K562 (cell line): ENCODE measurements around the gene EPHA2. TPM values are rescaled to one million over a fixed set of nuclear protein-coding genes. Genes with fewer than 3 reads are reported as not detected.

ENCODE experiments used
- ATAC-seq: fragments of 200-7000 bp; cut with Tn5 transposase; 3 replicates; pipeline ENCODE4 v1.9.1; 2020; ENCODE audit warnings: moderate library complexity
- BruUV-seq: library from RNA; stranded (reverse); fragments of 400-500 nt; replicated peaks from 2 replicates; lab custom pipeline; 2021; lab: Mats Ljungman, UMichigan
- CTCF ChIA-PET: fragments of 300-600 bp; formaldehyde crosslinking; extraction: SDS; loops from one replicate; lab custom pipeline; 2021; ENCODE audit warnings: low intra/inter-chr PET ratio; lab: Yijun Ruan, JAX
- POLR2A ChIA-PET: fragments of 300-600, 350-650 bp; sonication (Branson Sonifier 250); formaldehyde crosslinking; extraction: SDS; loops from one replicate; lab custom pipeline; 2021; ENCODE audit warnings: antibody characterized with exemption, inconsistent platforms; lab: Yijun Ruan, JAX
- DNase-seq, 4 experiments: peaks; one replicate each; pipeline versions ENCODE4 v3.0.0 to v3.0.0-alpha.2; 2011 to 2018; ENCODE audit warnings: low spot score in 3 of 4, mixed read lengths in 3 of 4; ENCODE audit errors: extremely low read depth in 1 of 4
- FAIRE-seq: peaks from 2 replicates; lab custom pipeline; 2011; peaks lifted over from hg19 to GRCh38; lab: Jason Lieb, UNC
- H2AFZ ChIP-seq: 2 replicates; pipeline ENCODE4 v1.6.0; 2011; ENCODE audit warnings: low read depth, low read length, control low read depth, inconsistent platforms
- H3K27ac ChIP-seq: fragments of 200-600 bp; 3 replicates; pipeline ENCODE4 v1.8.0; 2011; ENCODE audit warnings: low read depth, mild to moderate bottlenecking, control low read depth, inconsistent platforms, low read length, moderate library complexity, mixed read lengths; ENCODE audit errors: extremely low read depth
- H3K27me3 ChIP-seq, 2 experiments: fragments of 300-600 bp in 1 of 2; 2 replicates in 1 of 2; 3 replicates in 1 of 2; pipeline versions ENCODE4 v1.6.0 to v1.8.0; 2011; ENCODE audit warnings: inconsistent platforms in 2 of 2, low read length in 2 of 2, mild to moderate bottlenecking in 1 of 2, mixed read lengths in 1 of 2, moderate library complexity in 1 of 2; ENCODE audit not compliant: control insufficient read depth in 2 of 2, insufficient read depth in 2 of 2
- H3K36me3 ChIP-seq: fragments of 300-600 bp; 3 replicates; pipeline ENCODE4 v1.8.0; 2011; ENCODE audit warnings: mild to moderate bottlenecking, low read length, inconsistent platforms; ENCODE audit not compliant: control insufficient read depth, insufficient read depth
- H3K4me1 ChIP-seq, 2 experiments: fragments of 200-600 bp in 1 of 2; replicated peaks in 1 of 2; 2 replicates in 1 of 2; 3 replicates in 1 of 2; pipeline versions ENCODE4 v1.5.1 to v1.8.0; 2011; ENCODE audit warnings: inconsistent platforms in 2 of 2, low read length in 2 of 2, mild to moderate bottlenecking in 1 of 2, mixed read lengths in 1 of 2, moderate library complexity in 1 of 2; ENCODE audit not compliant: control insufficient read depth in 2 of 2, insufficient read depth in 2 of 2
- H3K4me2 ChIP-seq: 2 replicates; pipeline ENCODE4 v1.6.1; 2011; ENCODE audit warnings: low read length, control low read depth, inconsistent platforms, mixed read lengths; ENCODE audit not compliant: insufficient read depth
- H3K4me3 ChIP-seq: fragments of 200-600 bp; sonication (generic), shearing (Covaris generic); 2 replicates; pipeline ENCODE4 v1.5.1; 2016; ENCODE audit warnings: control low read depth, inconsistent platforms
- H3K79me2 ChIP-seq: fragments of 200-600 bp; 3 replicates; pipeline ENCODE4 v1.8.0; 2011; ENCODE audit warnings: low read length, inconsistent platforms; ENCODE audit not compliant: control insufficient read depth, insufficient read depth
- H3K9ac ChIP-seq, 2 experiments: 2 replicates each; pipeline versions ENCODE4 v1.6.0 to v1.6.1; 2011; ENCODE audit warnings: low read depth in 2 of 2, low read length in 2 of 2, control low read depth in 1 of 2, inconsistent platforms in 1 of 2, mild to moderate bottlenecking in 1 of 2, mixed read lengths in 1 of 2; ENCODE audit not compliant: insufficient read depth in 1 of 2
- H3K9me1 ChIP-seq: one replicate; pipeline ENCODE4 v1.6.0; 2011; ENCODE audit warnings: inconsistent platforms, mild to moderate bottlenecking, low read length, moderate library complexity; ENCODE audit not compliant: control insufficient read depth, insufficient read depth
- H3K9me3 ChIP-seq: replicated peaks from 2 replicates; pipeline ENCODE4 v1.5.1; 2011; ENCODE audit warnings: low read depth, low read length, inconsistent platforms; ENCODE audit not compliant: control insufficient read depth, insufficient read depth
- H4K20me1 ChIP-seq: replicated peaks from 2 replicates; pipeline ENCODE4 v1.6.1; 2011; ENCODE audit warnings: low read length, inconsistent platforms, mixed read lengths; ENCODE audit not compliant: control insufficient read depth, insufficient read depth
- CBFA2T2 ChIP-seq: fragments of 450-650 bp; conservative IDR thresholded peaks from 2 replicates; pipeline ENCODE4 v1.6.1; 2017; ENCODE audit warnings: mild to moderate bottlenecking
- CTCFL ChIP-seq: IDR thresholded peaks from 2 replicates; pipeline ENCODE4 v1.6.1; 2011; ENCODE audit warnings: borderline replicate concordance, low read depth, mild to moderate bottlenecking, moderate library complexity, low read length; ENCODE audit not compliant: insufficient read depth, poor library complexity, severe bottlenecking
- HLTF ChIP-seq: fragments of 450-650 bp; IDR thresholded peaks from 2 replicates; pipeline ENCODE4 v1.6.1; 2016
- KLF1 ChIP-seq: fragments of 450-650 bp; IDR thresholded peaks from 2 replicates; pipeline ENCODE4 v1.6.1; 2016; ENCODE audit warnings: missing genetic modification characterization, missing compliant biosample characterization
- NFIX ChIP-seq: fragments of 250-450 bp; sonication (Bioruptor Pico); IDR thresholded peaks from 2 replicates; pipeline ENCODE4 v1.4.0; 2020; ENCODE audit warnings: low read depth, mild to moderate bottlenecking, moderate library complexity
- RFX5 ChIP-seq: IDR thresholded peaks from 2 replicates; pipeline ENCODE4 v1.6.1; 2011; ENCODE audit warnings: low read depth, mild to moderate bottlenecking, improper control_type of control experiment, low read length
- TFE3 ChIP-seq: fragments of 450-650 bp; formaldehyde crosslinking; IDR thresholded peaks from 2 replicates; pipeline ENCODE4 v1.4.0; 2020; ENCODE audit warnings: mild to moderate bottlenecking, mixed read lengths
- TOE1 ChIP-seq, 2 experiments: fragments of 450-650 bp in 1 of 2; sonication (generic) in 1 of 2; formaldehyde crosslinking in 1 of 2; IDR thresholded peaks; 2 replicates each; pipeline versions ENCODE4 v1.7.1 to v1.8.0; 2016 to 2022; ENCODE audit warnings: borderline replicate concordance in 2 of 2, mild to moderate bottlenecking in 2 of 2, antibody characterized with exemption in 1 of 2, inconsistent platforms in 1 of 2, low read depth in 1 of 2, missing genetic modification reagents in 1 of 2, moderate library complexity in 1 of 2
- USF1 ChIP-seq: sonication (generic); formaldehyde crosslinking; IDR thresholded peaks from 2 replicates; pipeline ENCODE4 v1.9.0; 2022; ENCODE audit warnings: mild to moderate bottlenecking, missing genetic modification reagents
- YY1 ChIP-seq, 3 experiments: IDR thresholded peaks; 2 replicates each; pipeline ENCODE4 v1.6.1; 2011; ENCODE audit warnings: low read length in 2 of 3, mild to moderate bottlenecking in 2 of 3, moderate library complexity in 2 of 3, borderline replicate concordance in 1 of 3, control low read depth in 1 of 3, low read depth in 1 of 3; ENCODE audit not compliant: insufficient read depth in 3 of 3, insufficient replicate concordance in 2 of 3, control insufficient read depth in 1 of 3, insufficient read length in 1 of 3; ENCODE audit errors: extremely low read depth in 1 of 3
- WGBS: fragments of 100-300 bp; shearing (Covaris generic); methylation state at CpG from one replicate; pipeline ENCODE4 v1.1.6; 2016; ENCODE audit warnings: low coverage, mixed read lengths; ENCODE audit not compliant: insufficient coverage; ENCODE audit errors: missing lambda C conversion rate; 5-methylcytosine and 5-hydroxymethylcytosine counted together
- in situ Hi-C: fragments of 300-500 bp; cut with MboI; formaldehyde crosslinking; loops from 4 replicates; pipeline ENCODE4 v1.15.0; 2018; ENCODE audit warnings: inconsistent platforms, mixed read lengths
- intact Hi-C: fragments of 100-400 bp; cut with micrococcal nuclease; formaldehyde crosslinking; loops from 2 replicates; pipeline ENCODE4 v1.14.2; 2022
- polyA plus RNA-seq, 8 experiments: library from polyadenylated mRNA; depleted of rRNA in 4 of 8; stranded (reverse) in 5 of 8; unstranded in 3 of 8; fragments of >200 nt; fragmentation: Nextera tagmentation in 2 of 8; fragmentation: Illumina TruSeq in 1 of 8; extraction: Ambion mirVana in 2 of 8; extraction: Trizol in 1 of 8; gene quantifications; 2 replicates each; pipeline versions ENCODE4 v1.2.1 to v1.2.3, GENCODE V29; 2011 to 2014; ENCODE audit warnings: inconsistent platforms in 1 of 8, missing spikeins in 1 of 8
- total RNA-seq, 7 experiments: library from RNA; depleted of rRNA in 6 of 7; stranded (reverse); fragments of >200 nt in 6 of 7; fragmentation: Illumina TruSeq in 2 of 7; extraction: Trizol in 2 of 7; gene quantifications; 2 replicates each; pipeline versions ENCODE4 v1.2.1 to v1.2.3, GENCODE V29; 2011 to 2021; ENCODE audit warnings: low replicate concordance in 1 of 7

The EPHA2 gene
- total and polyA plus RNA-seq, 9 of the 15 experiments (the other 6 are each of a cell fraction or from before 2014, with no cell fraction given): 0.04 to 0.40 (median 0.07) TPM; not detected in 4

GRCh38 chr1:16133007-16133961 lies 22.6 kb downstream of the EPHA2 start:
- Histone ChIP-seq H3K27me3 (peaks cover 2 to 17% of the 10 kb centered on the region in 2 experiments; a peak in 4 of 5 replicates), H3K27ac (no peak overlapping the region), H3K9ac (peak overlapping the region in 1 of 2 experiments; percentile 74; a peak in 2 of 4 replicates), H4K20me1 (no peaks in the 10 kb centered on the region), H3K36me3 (no peaks in the 10 kb centered on the region), H3K4me2 (no peak overlapping the region), H3K4me3 (no peak overlapping the region), H2AFZ (peak overlapping the region; percentile 40; the same call in 1 of the 2 replicates), H3K9me1 (peaks cover 3% of the 10 kb centered on the region), H3K4me1 (peaks cover 0 to 51% of the 10 kb centered on the region in 2 experiments; a peak in 3 of 5 replicates), H3K79me2 (no peaks in the 10 kb centered on the region), H3K9me3 (no peaks in the 10 kb centered on the region)
- ATAC-seq: peak; percentile 52
- DNase-seq: peak in 2 of 4 experiments; percentile 51 to 54
- no TSS peak for BruUV-seq
- FAIRE-seq: no peak
- intact Hi-C loops (no loop called here), in situ Hi-C loops (no loop called here)
- 43% methylated on average over 28 of the region's 28 CpGs for WGBS
- ChIA-PET POLR2A (interaction anchor here (0.6 to 1.7 kb wide), 3 partner anchors 11 to 444 kb away, joined by 3 to 9 read pairs (median 3); no protein-coding TSS in a partner anchor), CTCF (no interaction called here)
- TF ChIP-seq NFIX (CRISPR knock-in tag) (0 out of 2 replicates have a peak, but pooled peaks have one; percentile 6), KLF1 (tag) (no peak), RFX5 (no peak), YY1 (IDR thresholded peaks at IDR 0.05; ENCODE audit: borderline replicate concordance in 1 of 3, control insufficient read depth in 1 of 3, extremely low read depth in 1 of 3, insufficient read depth in 3 of 3, insufficient read length in 1 of 3, insufficient replicate concordance in 2 of 3, low read depth in 1 of 3, low read length in 2 of 3) (peak in 1 of 3 experiments; percentile 6), TFE3 (CRISPR knock-in tag) (peak; percentile 89), HLTF (no peak), CBFA2T2 (peak; percentile 46), CTCFL (peak; percentile 29), TOE1 (IDR thresholded peaks at IDR 0.05; ENCODE audit: borderline replicate concordance) (peak; percentile 83), TOE1 (CRISPR knock-in tag; IDR thresholded peaks at IDR 0.05; ENCODE audit: borderline replicate concordance, low read depth) (no peak), USF1 (CRISPR knock-in tag) (peak; percentile 65)
